ENCODE data around the gene ZNF532. TPM values are rescaled to one million over a fixed set of nuclear protein-coding genes. Genes with fewer than 3 reads are reported as not detected.

Gene ZNF532
- total and polyA plus RNA-seq, 2 of the 13 experiments (the other 11 are each of a cell fraction or from before 2014, with no cell fraction given) = not detected

DNA sequence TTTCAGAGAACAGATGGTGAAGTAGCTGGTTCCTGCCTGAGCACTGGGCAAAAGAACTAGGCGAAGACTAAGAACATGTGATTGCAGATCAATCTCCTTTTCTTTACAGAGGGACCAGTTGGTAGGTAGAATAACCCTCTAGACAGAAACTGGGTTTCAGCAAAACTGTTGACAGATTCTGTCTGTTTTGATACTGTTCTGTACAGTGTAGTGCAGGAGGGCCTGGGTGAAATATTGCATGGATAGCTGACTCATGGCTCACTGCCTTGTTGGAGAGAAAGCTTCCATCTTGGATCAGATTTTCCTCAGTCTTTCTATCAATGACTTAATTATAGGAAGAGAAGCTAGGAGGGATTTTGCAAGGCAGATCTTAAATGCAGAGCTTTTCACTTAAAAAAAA, 95.8 kb downstream of the ZNF532 start:
- intact Hi-C loops (cut with micrococcal nuclease; ENCODE audit: unreplicated experiment) = no loop called here
- no TSS peak for BruUV-seq (replicated peaks)
- H3K4me3 ChIP-seq (replicated peaks in 1 of 3; ENCODE audit: insufficient read depth in 1 of 3, low read depth in 2 of 3, low read length in 3 of 3) = no peak overlapping the region
- no peak overlapping the region for H3K9ac ChIP-seq (ENCODE audit: insufficient read depth, low read depth, low read length)
- CTCF ChIA-PET (ENCODE audit: low intra/inter-chr PET ratio, low total read pairs) = no interaction called here
- no peak for TF ChIP-seq NR1H2 (CRISPR knock-in tag; IDR thresholded peaks at IDR 0.05; ENCODE audit: borderline replicate concordance, low read depth)
- TF ChIP-seq GATAD1 (CRISPR knock-in tag; IDR thresholded peaks at IDR 0.05) = no peak
- no peak for TF ChIP-seq NR2F6 (IDR thresholded peaks at IDR 0.05)
- TF ChIP-seq NR2F6 (CRISPR knock-in tag; IDR thresholded peaks at IDR 0.05) = no peak
- TF ChIP-seq, protein P1, sequence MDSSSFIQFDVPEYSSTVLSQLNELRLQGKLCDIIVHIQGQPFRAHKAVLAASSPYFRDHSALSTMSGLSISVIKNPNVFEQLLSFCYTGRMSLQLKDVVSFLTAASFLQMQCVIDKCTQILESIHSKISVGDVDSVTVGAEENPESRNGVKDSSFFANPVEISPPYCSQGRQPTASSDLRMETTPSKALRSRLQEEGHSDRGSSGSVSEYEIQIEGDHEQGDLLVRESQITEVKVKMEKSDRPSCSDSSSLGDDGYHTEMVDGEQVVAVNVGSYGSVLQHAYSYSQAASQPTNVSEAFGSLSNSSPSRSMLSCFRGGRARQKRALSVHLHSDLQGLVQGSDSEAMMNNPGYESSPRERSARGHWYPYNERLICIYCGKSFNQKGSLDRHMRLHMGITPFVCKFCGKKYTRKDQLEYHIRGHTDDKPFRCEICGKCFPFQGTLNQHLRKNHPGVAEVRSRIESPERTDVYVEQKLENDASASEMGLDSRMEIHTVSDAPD (CRISPR knock-in tag; IDR thresholded peaks at IDR 0.05) = no peak
- TF ChIP-seq ZNF792 (CRISPR knock-in tag; IDR thresholded peaks at IDR 0.05) = no peak
- TF ChIP-seq ZHX1 (CRISPR knock-in tag; IDR thresholded peaks at IDR 0.05; ENCODE audit: low read depth) = no peak
- TF ChIP-seq PHF5A (CRISPR knock-in tag; IDR thresholded peaks at IDR 0.05; ENCODE audit: low read depth, unreplicated experiment) = no peak
- TF ChIP-seq ZNF441 (CRISPR knock-in tag; IDR thresholded peaks at IDR 0.05; ENCODE audit: borderline replicate concordance) = no peak
- no peak for TF ChIP-seq HDAC6 (IDR thresholded peaks at IDR 0.05; ENCODE audit: low read depth, low read length)
- TF ChIP-seq ZNF660 (CRISPR knock-in tag; IDR thresholded peaks at IDR 0.05; ENCODE audit: borderline replicate concordance, low read depth) = no peak
- no peak for TF ChIP-seq ZSCAN12 (CRISPR knock-in tag; IDR thresholded peaks at IDR 0.05)
- no peak for TF ChIP-seq ZNF10 (CRISPR knock-in tag; IDR thresholded peaks at IDR 0.05; ENCODE audit: borderline replicate concordance, low read depth)
- no peak for TF ChIP-seq ZMYM4 (CRISPR knock-in tag; IDR thresholded peaks at IDR 0.05)
- TF ChIP-seq ATM (IDR thresholded peaks at IDR 0.05; ENCODE audit: borderline replicate concordance) = no peak
- TF ChIP-seq ZNF547 (CRISPR knock-in tag; IDR thresholded peaks at IDR 0.05) = no peak
- TF ChIP-seq ZNF644 (CRISPR knock-in tag; IDR thresholded peaks at IDR 0.05; ENCODE audit: low read depth) = no peak
- TF ChIP-seq POGZ (CRISPR knock-in tag; IDR thresholded peaks at IDR 0.05) = no peak
- TF ChIP-seq ZNF770 (CRISPR knock-in tag; IDR thresholded peaks at IDR 0.05) = no peak
- peaks cover 0 to 5% of the 10 kb centered on the region in 2 experiments; a peak in 2 of 5 replicates for H3K27me3 ChIP-seq (ENCODE audit: control insufficient read depth in 1 of 2, insufficient read depth in 2 of 2, low read length in 2 of 2)
- H3K79me2 ChIP-seq (ENCODE audit: insufficient read depth, low read length) = no peaks in the 10 kb centered on the region
- H4K20me1 ChIP-seq (ENCODE audit: insufficient read depth, low read length) = no peaks in the 10 kb centered on the region
- H3K9me3 ChIP-seq (ENCODE audit: low read length) = no peaks in the 10 kb centered on the region
- H3K36me3 ChIP-seq (replicated peaks in 1 of 2; ENCODE audit: control insufficient read depth in 1 of 2, insufficient read depth in 2 of 2, low read length in 2 of 2) = no peaks in the 10 kb centered on the region
- no peak for FAIRE-seq
- H2AFZ ChIP-seq (ENCODE audit: low read length) = no peak overlapping the region
- no peak overlapping the region for H3K27ac ChIP-seq (ENCODE audit: extremely low read length, insufficient read depth, low read length)
- WGBS (ENCODE audit: low lambda C conversion rate) = 55% methylated on average over 1 of the region's 1 CpG
- POLR2A ChIA-PET = no interaction called here
- in situ Hi-C loops (cut with HindIII; ENCODE audit: extremely low pct_ligation_motif_present, low pct_unique_long_range_greater_than_20kb) = no loop called here
- H3K4me2 ChIP-seq (ENCODE audit: low read depth, low read length) = no peak overlapping the region
- DNase-seq (ENCODE audit: low spot score) = no peak
- H3K4me1 ChIP-seq (ENCODE audit: insufficient read depth, low read length) = no peaks in the 10 kb centered on the region
- ATAC-seq = no peak
